HG03108 (cell line): ENCODE measurements around the gene SAA4.
"Not testable (repeated sequence)": the region's sequence is repeated elsewhere in the genome, so short reads cannot be mapped to it uniquely, and the experiment has no call there.

Experiments used
- ATAC-seq: cut with Tn5 transposase; IDR thresholded peaks from one replicate; pipeline ENCODE4 v1.9.1; 2021; ENCODE audit warnings: moderate library complexity; ENCODE audit not compliant: unreplicated experiment

Gene SAA4

GRCh38 chr11:18191376-18191775 is 45.2 kb downstream of the SAA4 start:
- ATAC-seq, result no peak

GRCh38 chr11:18189476-18190245 is 46.9 kb downstream of the SAA4 start:
- ATAC-seq, result not testable (repeated sequence)

GRCh38 chr11:18188796-18189195 is 47.8 kb downstream of the SAA4 start:
- no peak for ATAC-seq
